HepG2 (cell line): Measurements from ENCODE around the gene AKAP9. TPM values are rescaled to one million over a fixed set of nuclear protein-coding genes. Genes with fewer than 3 reads are reported as not detected.

Experiments
- CBX1 ChIP-seq: IDR thresholded peaks from one replicate; pipeline ENCODE4 v1.6.1; 2016; ENCODE audit warnings: antibody characterized with exemption, low read depth
- CHD2 ChIP-seq: IDR thresholded peaks from 2 replicates; pipeline ENCODE4 v1.6.1; 2011; ENCODE audit warnings: low read depth, low read length, improper control_type of control experiment
- CHD4 ChIP-seq: fragments of 200-600 bp; sonication (generic); IDR thresholded peaks from 2 replicates; pipeline ENCODE4 v1.7.0; 2017; ENCODE audit warnings: mild to moderate bottlenecking, low read length, borderline replicate concordance
- CREB3 ChIP-seq: sonication (generic); formaldehyde crosslinking; IDR thresholded peaks from 2 replicates; pipeline ENCODE4 v1.5.0; 2020; ENCODE audit warnings: missing genetic modification reagents
- HNRNPK ChIP-seq: fragments of 200-400 bp; formaldehyde crosslinking; IDR thresholded peaks from 2 replicates; pipeline ENCODE4 v1.6.1; 2018; ENCODE audit warnings: low read length, low read depth, moderate library complexity, mild to moderate bottlenecking; ENCODE audit not compliant: poor library complexity, severe bottlenecking
- JDP2 ChIP-seq: sonication (generic); formaldehyde crosslinking; IDR thresholded peaks from 2 replicates; pipeline ENCODE4 v1.8.1; 2022; ENCODE audit warnings: missing genetic modification reagents, borderline replicate concordance
- JUN ChIP-seq: sonication (generic); formaldehyde crosslinking; IDR thresholded peaks from 2 replicates; pipeline ENCODE4 v1.4.0; 2020; ENCODE audit warnings: mild to moderate bottlenecking, missing genetic modification reagents
- KMT2B ChIP-seq: IDR thresholded peaks from 2 replicates; pipeline ENCODE4 v1.6.1; 2016; ENCODE audit warnings: missing genetic modification reagents, missing compliant biosample characterization
- MAF1 ChIP-seq: sonication (generic); formaldehyde crosslinking; IDR thresholded peaks from 2 replicates; pipeline ENCODE4 v1.5.0; 2020; ENCODE audit warnings: missing genetic modification reagents, borderline replicate concordance
- NR2F1 ChIP-seq, 2 experiments: fragments of 450-650 bp in 1 of 2; formaldehyde crosslinking in 1 of 2; IDR thresholded peaks; 2 replicates each; pipeline versions ENCODE4 v1.5.0 to v1.6.1; 2016 to 2020; ENCODE audit warnings: mild to moderate bottlenecking in 1 of 2, missing compliant biosample characterization in 1 of 2, missing genetic modification reagents in 1 of 2, moderate library complexity in 1 of 2
- POLR2G ChIP-seq: fragments of 200-400 bp; formaldehyde crosslinking; IDR thresholded peaks from 2 replicates; pipeline ENCODE4 v1.6.1; 2018; ENCODE audit warnings: mild to moderate bottlenecking, low read depth, low read length, moderate library complexity
- PREB ChIP-seq: sonication (generic); formaldehyde crosslinking; IDR thresholded peaks from 2 replicates; pipeline ENCODE4 v1.4.0; 2020; ENCODE audit warnings: missing genetic modification reagents
- RAD51 ChIP-seq: fragments of 450-650 bp; IDR thresholded peaks from 2 replicates; pipeline ENCODE4 v1.6.1; 2016; ENCODE audit warnings: borderline replicate concordance
- RFX1 ChIP-seq: fragments of 450-650 bp; IDR thresholded peaks from 2 replicates; pipeline ENCODE4 v1.6.1; 2017
- RFXAP ChIP-seq: sonication (generic); formaldehyde crosslinking; IDR thresholded peaks from 2 replicates; pipeline ENCODE4 v1.4.0; 2020; ENCODE audit warnings: missing genetic modification reagents, borderline replicate concordance
- ZBTB2 ChIP-seq: sonication (generic); formaldehyde crosslinking; IDR thresholded peaks from 2 replicates; pipeline ENCODE4 v1.8.0; 2022; ENCODE audit warnings: low read depth, missing genetic modification reagents
- ZBTB26 ChIP-seq: IDR thresholded peaks from 2 replicates; pipeline ENCODE4 v1.6.1; 2016; ENCODE audit warnings: missing compliant biosample characterization, missing genetic modification reagents, borderline replicate concordance
- ZFYVE20 ChIP-seq: sonication (generic); formaldehyde crosslinking; IDR thresholded peaks from 2 replicates; pipeline ENCODE4 v1.8.0; 2023; ENCODE audit warnings: low read depth, mild to moderate bottlenecking, moderate library complexity, missing genetic modification reagents, borderline replicate concordance
- ZKSCAN5 ChIP-seq: sonication (generic); formaldehyde crosslinking; IDR thresholded peaks from 2 replicates; pipeline ENCODE4 v1.5.1; 2020; ENCODE audit warnings: mild to moderate bottlenecking, missing genetic modification reagents
- ZNF143 ChIP-seq: sonication (generic); formaldehyde crosslinking; IDR thresholded peaks from 2 replicates; pipeline ENCODE4 v1.4.0; 2020; ENCODE audit warnings: missing genetic modification reagents
- ZNF589 ChIP-seq: sonication (generic); formaldehyde crosslinking; conservative IDR thresholded peaks from 2 replicates; pipeline ENCODE4 v1.8.0; 2022; ENCODE audit warnings: mild to moderate bottlenecking, moderate library complexity, missing genetic modification reagents
- ZNF672 ChIP-seq: sonication (generic); formaldehyde crosslinking; IDR thresholded peaks from 2 replicates; pipeline ENCODE4 v1.8.1; 2022; ENCODE audit warnings: missing genetic modification reagents
- ZNF7 ChIP-seq: IDR thresholded peaks from 2 replicates; pipeline ENCODE4 v1.6.1; 2016; ENCODE audit warnings: missing biosample characterization, missing genetic modification reagents
- ZNF772 ChIP-seq: sonication (generic); formaldehyde crosslinking; IDR thresholded peaks from 2 replicates; pipeline ENCODE4 v1.5.0; 2020; ENCODE audit warnings: mild to moderate bottlenecking, missing genetic modification reagents
- ZNF782 ChIP-seq: sonication (generic); formaldehyde crosslinking; IDR thresholded peaks from 2 replicates; pipeline ENCODE4 v1.4.0; 2020; ENCODE audit warnings: missing genetic modification reagents, mild to moderate bottlenecking, borderline replicate concordance
- ZNF839 ChIP-seq: sonication (generic); formaldehyde crosslinking; IDR thresholded peaks from 2 replicates; pipeline ENCODE4 v1.4.0; 2020; ENCODE audit warnings: missing genetic modification reagents, mild to moderate bottlenecking, borderline replicate concordance
- polyA plus RNA-seq, 8 experiments: library from polyadenylated mRNA; depleted of rRNA in 3 of 8; stranded (reverse) in 7 of 8; unstranded in 1 of 8; fragments of >200 nt; fragmentation: Illumina TruSeq in 4 of 8; extraction: Trizol in 4 of 8; gene quantifications; 2 replicates each; pipeline versions ENCODE4 v1.2.1 to v1.2.3, GENCODE V29; 2011 to 2016; ENCODE audit warnings: low read depth in 4 of 8, missing spikeins in 1 of 8, mixed read lengths in 1 of 8; ENCODE audit not compliant: insufficient read depth in 1 of 8
- total RNA-seq, 5 experiments: library from RNA; depleted of rRNA; stranded (reverse); fragments of >200 nt; fragmentation: Illumina TruSeq; extraction: Trizol; gene quantifications; 2 replicates each; pipeline ENCODE4 v1.2.3, GENCODE V29; 2016; ENCODE audit warnings: low read depth in 1 of 5

Gene AKAP9
- total and polyA plus RNA-seq, 2 of the 13 experiments (the other 11 are each of a cell fraction or from before 2014, with no cell fraction given), result 27.6 to 33.1 TPM

- TF ChIP-seq ZNF839 (CRISPR knock-in tag) (no peak), RFX1 (no peak), ZNF782 (peak; percentile 40; the same call in 1 of the 2 replicates), ZNF589 (CRISPR knock-in tag) (peak; percentile 85; the same call in 1 of the 2 replicates), ZBTB26 (CRISPR knock-in tag) (peak; percentile 72), RFXAP (peak; percentile 90), PREB (CRISPR knock-in tag) (no peak), CHD4 (no peak), RAD51 (no peak), CHD2 (peak; percentile 83), CBX1 (peak; percentile 1), ZNF143 (CRISPR knock-in tag) (no peak; the same call in 1 of the 2 replicates), JDP2 (CRISPR knock-in tag) (no peak), ZNF672 (CRISPR knock-in tag) (0 out of 2 replicates have a peak, but pooled peaks have one; percentile 58), HNRNPK (no peak), ZBTB2 (CRISPR knock-in tag) (0 out of 2 replicates have a peak, but pooled peaks have one; percentile 52), JUN (no peak), ZKSCAN5 (peak; percentile 54; the same call in 1 of the 2 replicates), CREB3 (CRISPR knock-in tag) (no peak; the same call in 1 of the 2 replicates), POLR2G (peak; percentile 91), ZNF7 (no peak; the same call in 1 of the 2 replicates), KMT2B (peak; percentile 96), ZNF772 (CRISPR knock-in tag) (peak; percentile 94), ZFYVE20 (CRISPR knock-in tag) (no peak), MAF1 (no peak; the same call in none of the 2 replicates), NR2F1 (CRISPR knock-in tag; IDR thresholded peaks at IDR 0.05) (0 out of 4 replicates have a peak, but pooled peaks of 1 of the 2 experiments have one; percentile 12)
These were observed 193.8 kb downstream of the AKAP9 start, which contains the start of gene CYP51A1 (continued) for GRCh38 chr7:92134271-92135051.
